Tibial nerve (tissue), 4 donors: Measurements from ENCODE around the gene BST1. TPM values are rescaled to one million over a fixed set of nuclear protein-coding genes. Genes with fewer than 3 reads are reported as not detected.

Source experiments
- DNase-seq, 2 donors: peaks; one replicate each; pipeline ENCODE4 v3.0.0-alpha.2; 2019; ENCODE audit warnings: low spot score in 2 of 2
- H3K27ac ChIP-seq, 4 donors: fragments of 200-600 bp; sonication (generic) in 3 of 4; one replicate each; pipeline ENCODE4 v1.5.1; 2017 to 2019; ENCODE audit warnings: mild to moderate bottlenecking in 1 of 4
- H3K27me3 ChIP-seq, 2 donors: fragments of 200-600 bp; sonication (generic) in 1 of 2; one replicate each; pipeline versions ENCODE4 v1.5.1 to v1.6.0; 2017 to 2019
- H3K36me3 ChIP-seq, 3 donors: fragments of 200-600 bp; sonication (generic); one replicate each; pipeline ENCODE4 v1.5.1; 2018 to 2019
- H3K4me1 ChIP-seq, 4 donors: fragments of 200-600 bp; sonication (generic) in 3 of 4; one replicate each; pipeline ENCODE4 v1.5.1; 2017 to 2019
- H3K4me3 ChIP-seq, 4 donors: fragments of 200-600 bp; sonication (generic) in 3 of 4; one replicate each; pipeline ENCODE4 v1.5.1; 2017 to 2019; ENCODE audit warnings: mild to moderate bottlenecking in 1 of 4, moderate library complexity in 1 of 4
- H3K9me3 ChIP-seq, 4 donors: fragments of 200-600 bp; sonication (generic) in 3 of 4; one replicate each; pipeline ENCODE4 v1.5.1; 2017 to 2019
- CTCF ChIP-seq, 5 experiments: fragments of 200-600 bp in 3 of 5; fragments of 450-650 bp in 2 of 5; sonication (generic) in 3 of 5; IDR thresholded peaks; one replicate each; pipeline ENCODE4 v1.5.1; 2016 to 2019; ENCODE audit warnings: antibody characterized with exemption in 5 of 5, mild to moderate bottlenecking in 3 of 5, moderate library complexity in 2 of 5
- EP300 ChIP-seq, 2 donors: sonication (generic); formaldehyde crosslinking; IDR thresholded peaks; one replicate each; pipeline ENCODE4 v1.6.1; 2017; ENCODE audit warnings: antibody characterized with exemption in 2 of 2, mild to moderate bottlenecking in 1 of 2
- POLR2A ChIP-seq, 2 donors: fragments of 450-650 bp; IDR thresholded peaks; one replicate each; pipeline ENCODE4 v1.6.1; 2017; ENCODE audit warnings: antibody characterized with exemption in 2 of 2, mild to moderate bottlenecking in 2 of 2, moderate library complexity in 2 of 2
- whole genome bisulfite sequencing, 2 donors: methylation state at CpG; one replicate each; pipeline ENCODE4 v1.1.5; 2018; 5-methylcytosine and 5-hydroxymethylcytosine counted together
- total RNA-seq, 4 donors: library from RNA; depleted of rRNA; stranded (reverse); fragments of >200 nt; gene quantifications; one replicate each; pipeline ENCODE4 v1.1.0, GENCODE V29; 2016

The BST1 gene
- total RNA-seq, 4 donors from 2014 or later, result 7.3 to 21.0 (median 11.9) TPM

GRCh38 chr4:15706646-15707362 lies 3.9 kb downstream of the BST1 start:
- H3K4me1 ChIP-seq, result peaks cover 0 to 27% (median 4%) of the 10 kb centered on the region in 4 donors
- TF ChIP-seq EP300 (IDR thresholded peaks at IDR 0.05) (no peak), POLR2A (IDR thresholded peaks at IDR 0.05) (no peak), CTCF (IDR thresholded peaks at IDR 0.05) (no peak)
- peak overlapping the region in 2 of 4 donors; percentile 30 to 44 for H3K27ac ChIP-seq

GRCh38 chr4:15707363-15707715 lies 4.5 kb downstream of the BST1 start:
- 35 to 37% methylated on average over 7 of the region's 7 CpGs for WGBS, 2 donors
- no peaks in the 10 kb centered on the region for H3K27me3 ChIP-seq
- H3K9me3 ChIP-seq, result no peaks in the 10 kb centered on the region
- H3K4me3 ChIP-seq, result no peak overlapping the region
- no peak overlapping the region for H3K27ac ChIP-seq
- TF ChIP-seq EP300 (IDR thresholded peaks at IDR 0.05) (no peak), POLR2A (IDR thresholded peaks at IDR 0.05) (no peak), CTCF (IDR thresholded peaks at IDR 0.05) (no peak)
- H3K36me3 ChIP-seq, result peaks cover 0 to 6% (median 0%) of the 10 kb centered on the region in 3 donors
- peaks cover 0 to 23% (median 3%) of the 10 kb centered on the region in 4 donors for H3K4me1 ChIP-seq
- no peak for DNase-seq

More at GRCh38 chr4:15706646-15707362, 3.9 kb downstream of the BST1 start:
- no peaks in the 10 kb centered on the region for H3K9me3 ChIP-seq
- H3K27me3 ChIP-seq, result no peaks in the 10 kb centered on the region
- no peak for DNase-seq
- H3K4me3 ChIP-seq, result no peak overlapping the region
- WGBS, 2 donors, result 22 to 29% methylated on average over 3 of the region's 3 CpGs
- peaks cover 0 to under 1% (median 0%) of the 10 kb centered on the region in 3 donors for H3K36me3 ChIP-seq

- H3K4me3 ChIP-seq, result no peak overlapping the region
- 91 to 95% methylated on average over 2 of the region's 2 CpGs for WGBS, 2 donors
- H3K9me3 ChIP-seq, result no peaks in the 10 kb centered on the region
Measured at GRCh38 chr4:15711762-15712161, 8.9 kb downstream of the BST1 start.

GRCh38 chr4:15712214-15712613 lies 9.3 kb downstream of the BST1 start:
- H3K9me3 ChIP-seq, result no peaks in the 10 kb centered on the region
- H3K4me3 ChIP-seq, result no peak overlapping the region
- H3K27me3 ChIP-seq, result no peaks in the 10 kb centered on the region
- WGBS, 2 donors, result 89 to 100% methylated on average over 1 of the region's 1 CpG
- no peak for TF ChIP-seq POLR2A (IDR thresholded peaks at IDR 0.05)
- TF ChIP-seq CTCF (IDR thresholded peaks at IDR 0.05), result no peak
- no peak for TF ChIP-seq EP300 (IDR thresholded peaks at IDR 0.05)
- DNase-seq, result no peak
- H3K27ac ChIP-seq, result no peak overlapping the region
- peaks cover 0 to 12% (median 0%) of the 10 kb centered on the region in 3 donors for H3K36me3 ChIP-seq
- peaks cover 0 to 10% (median 2%) of the 10 kb centered on the region in 4 donors for H3K4me1 ChIP-seq

More at GRCh38 chr4:15711762-15712161, 8.9 kb downstream of the BST1 start:
- Histone ChIP-seq H3K27me3 (no peaks in the 10 kb centered on the region), H3K36me3 (peaks cover 0 to 12% (median 0%) of the 10 kb centered on the region in 3 donors), H3K4me1 (peaks cover 0 to 10% (median 2%) of the 10 kb centered on the region in 4 donors), H3K27ac (no peak overlapping the region)
- no peak for TF ChIP-seq POLR2A (IDR thresholded peaks at IDR 0.05)
- no peak for TF ChIP-seq CTCF (IDR thresholded peaks at IDR 0.05)
- no peak for TF ChIP-seq EP300 (IDR thresholded peaks at IDR 0.05)
- DNase-seq, result no peak

- no peaks in the 10 kb centered on the region for H3K9me3 ChIP-seq
- no peak overlapping the region for H3K4me3 ChIP-seq
- TF ChIP-seq EP300 (IDR thresholded peaks at IDR 0.05) (no peak), POLR2A (IDR thresholded peaks at IDR 0.05) (no peak), CTCF (IDR thresholded peaks at IDR 0.05) (no peak)
- peaks cover 0 to 20% (median 0%) of the 10 kb centered on the region in 3 donors for H3K36me3 ChIP-seq
- DNase-seq, result no peak
- H3K4me1 ChIP-seq, result peaks cover 0 to 8% (median 2%) of the 10 kb centered on the region in 4 donors
- 88 to 91% methylated on average over 1 of the region's 1 CpG for WGBS, 2 donors
- H3K27me3 ChIP-seq, result no peaks in the 10 kb centered on the region
- no peak overlapping the region for H3K27ac ChIP-seq
Measured at GRCh38 chr4:15714141-15714540, 11.3 kb downstream of the BST1 start.
